HepG2 (cell line): ENCODE data around the gene CTBP1. TPM values are rescaled to one million over a fixed set of nuclear protein-coding genes. Genes with fewer than 3 reads are reported as not detected.
A peak's percentile ranks its signal among the peaks of the same experiment; 100 is the strongest.

Experiments
- CREM ChIP-seq, 2 experiments: sonication (generic) in 1 of 2; formaldehyde crosslinking in 1 of 2; IDR thresholded peaks; 2 replicates each; pipeline versions ENCODE4 v1.4.0 to v1.6.1; 2016 to 2020; ENCODE audit warnings: antibody characterized with exemption in 1 of 2, mild to moderate bottlenecking in 1 of 2, missing genetic modification reagents in 1 of 2
- ELF4 ChIP-seq: sonication (generic); formaldehyde crosslinking; IDR thresholded peaks from 2 replicates; pipeline ENCODE4 v1.5.0; 2020; ENCODE audit warnings: missing genetic modification reagents, mild to moderate bottlenecking, moderate library complexity, borderline replicate concordance
- EP300 ChIP-seq, 3 experiments: sonication (generic) in 1 of 3; formaldehyde crosslinking in 1 of 3; IDR thresholded peaks; 2 replicates each; pipeline versions ENCODE4 v1.5.1 to v1.6.1; 2011 to 2020; ENCODE audit warnings: low read depth in 2 of 3, low read length in 2 of 3, borderline replicate concordance in 1 of 3, improper control_type of control experiment in 1 of 3, mild to moderate bottlenecking in 1 of 3, missing genetic modification reagents in 1 of 3, moderate library complexity in 1 of 3
- HDAC1 ChIP-seq: sonication (generic); formaldehyde crosslinking; IDR thresholded peaks from 2 replicates; pipeline ENCODE4 v1.5.1; 2020; ENCODE audit warnings: mild to moderate bottlenecking, missing genetic modification reagents
- NCOA1 ChIP-seq: sonication (generic); formaldehyde crosslinking; IDR thresholded peaks from 2 replicates; pipeline ENCODE4 v1.9.0; 2021; ENCODE audit warnings: missing genetic modification reagents
- PCBP2 ChIP-seq: fragments of 200-400 bp; formaldehyde crosslinking; optimal IDR thresholded peaks from 2 replicates; pipeline ENCODE3; 2018; ENCODE audit warnings: low read length, low read depth; ENCODE audit not compliant: poor library complexity, severe bottlenecking
- PRDM15 ChIP-seq: sonication (generic); formaldehyde crosslinking; IDR thresholded peaks from 2 replicates; pipeline ENCODE4 v1.4.0; 2020; ENCODE audit warnings: missing genetic modification reagents
- SAP130 ChIP-seq: IDR thresholded peaks from 2 replicates; pipeline ENCODE4 v1.6.1; 2016; ENCODE audit warnings: low read depth
- THAP11 ChIP-seq: IDR thresholded peaks from 2 replicates; pipeline ENCODE4 v1.6.1; 2016; ENCODE audit warnings: missing biosample characterization, missing genetic modification reagents
- ZBTB7B ChIP-seq: sonication (generic); formaldehyde crosslinking; IDR thresholded peaks from 2 replicates; pipeline ENCODE4 v1.4.0; 2020; ENCODE audit warnings: missing genetic modification reagents
- ZNF501 ChIP-seq: sonication (generic); formaldehyde crosslinking; IDR thresholded peaks from 2 replicates; pipeline ENCODE4 v1.5.1; 2020; ENCODE audit warnings: mild to moderate bottlenecking, moderate library complexity, missing genetic modification reagents
- polyA plus RNA-seq, 8 experiments: library from polyadenylated mRNA; depleted of rRNA in 3 of 8; stranded (reverse) in 7 of 8; unstranded in 1 of 8; fragments of >200 nt; fragmentation: Illumina TruSeq in 4 of 8; extraction: Trizol in 4 of 8; gene quantifications; 2 replicates each; pipeline versions ENCODE4 v1.2.1 to v1.2.3, GENCODE V29; 2011 to 2016; ENCODE audit warnings: low read depth in 4 of 8, missing spikeins in 1 of 8, mixed read lengths in 1 of 8; ENCODE audit not compliant: insufficient read depth in 1 of 8
- total RNA-seq, 5 experiments: library from RNA; depleted of rRNA; stranded (reverse); fragments of >200 nt; fragmentation: Illumina TruSeq; extraction: Trizol; gene quantifications; 2 replicates each; pipeline ENCODE4 v1.2.3, GENCODE V29; 2016; ENCODE audit warnings: low read depth in 1 of 5
- TF ChIP-seq, protein P1 (sequence below): sonication (generic); formaldehyde crosslinking; IDR thresholded peaks from 2 replicates; pipeline ENCODE4 v1.4.0; 2020; ENCODE audit warnings: missing genetic modification reagents, mild to moderate bottlenecking, borderline replicate concordance
- TF ChIP-seq, protein P2 (sequence below): sonication (generic); formaldehyde crosslinking; IDR thresholded peaks from 2 replicates; pipeline ENCODE4 v1.8.0; 2022; ENCODE audit warnings: mild to moderate bottlenecking, missing genetic modification reagents, moderate library complexity

Gene CTBP1
- total and polyA plus RNA-seq, 2 of the 13 experiments (the other 11 are each of a cell fraction or from before 2014, with no cell fraction given): 78.5 to 112 TPM

DNA sequence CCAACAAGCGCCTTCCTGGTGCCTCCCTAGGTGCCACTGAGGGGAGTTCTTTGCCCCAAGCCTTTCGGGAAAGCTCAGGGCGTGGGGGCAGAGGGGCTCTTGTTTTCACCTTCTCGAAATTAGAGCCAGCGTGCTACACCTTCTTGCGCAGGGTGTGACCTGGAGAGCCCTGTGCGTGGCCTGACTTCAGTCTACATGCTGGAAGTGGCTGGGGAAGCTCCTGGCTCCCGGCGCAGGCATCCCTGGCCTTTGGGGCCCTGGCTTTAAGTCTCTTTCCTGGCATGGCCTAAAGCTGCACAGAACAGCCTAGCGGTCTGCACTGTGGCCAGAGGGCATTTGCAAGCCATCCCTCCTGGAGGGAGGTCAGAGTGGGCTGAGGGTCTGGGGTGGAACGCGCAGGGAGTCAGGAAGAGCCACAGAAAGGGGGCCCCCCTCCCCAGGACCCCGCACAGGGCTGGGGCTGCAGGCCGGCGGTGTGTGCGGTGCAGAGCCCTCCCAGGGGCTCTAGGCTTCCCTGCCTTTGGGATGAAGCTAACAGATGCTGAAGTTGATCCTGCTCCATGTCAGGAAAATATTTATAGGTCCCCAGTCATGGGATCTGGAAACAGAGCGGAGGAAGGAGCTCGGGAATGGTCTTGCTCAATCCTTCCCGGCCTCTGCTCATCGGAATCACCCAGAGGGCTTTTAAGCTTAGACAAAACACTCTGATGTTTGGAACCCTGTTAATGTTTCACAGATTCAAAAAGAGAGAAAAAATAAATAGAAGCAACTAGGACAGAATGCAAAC is 75.8 kb downstream of the CTBP1 start (continued):
- TF ChIP-seq PCBP2: peak; percentile 13
- TF ChIP-seq, protein P1, sequence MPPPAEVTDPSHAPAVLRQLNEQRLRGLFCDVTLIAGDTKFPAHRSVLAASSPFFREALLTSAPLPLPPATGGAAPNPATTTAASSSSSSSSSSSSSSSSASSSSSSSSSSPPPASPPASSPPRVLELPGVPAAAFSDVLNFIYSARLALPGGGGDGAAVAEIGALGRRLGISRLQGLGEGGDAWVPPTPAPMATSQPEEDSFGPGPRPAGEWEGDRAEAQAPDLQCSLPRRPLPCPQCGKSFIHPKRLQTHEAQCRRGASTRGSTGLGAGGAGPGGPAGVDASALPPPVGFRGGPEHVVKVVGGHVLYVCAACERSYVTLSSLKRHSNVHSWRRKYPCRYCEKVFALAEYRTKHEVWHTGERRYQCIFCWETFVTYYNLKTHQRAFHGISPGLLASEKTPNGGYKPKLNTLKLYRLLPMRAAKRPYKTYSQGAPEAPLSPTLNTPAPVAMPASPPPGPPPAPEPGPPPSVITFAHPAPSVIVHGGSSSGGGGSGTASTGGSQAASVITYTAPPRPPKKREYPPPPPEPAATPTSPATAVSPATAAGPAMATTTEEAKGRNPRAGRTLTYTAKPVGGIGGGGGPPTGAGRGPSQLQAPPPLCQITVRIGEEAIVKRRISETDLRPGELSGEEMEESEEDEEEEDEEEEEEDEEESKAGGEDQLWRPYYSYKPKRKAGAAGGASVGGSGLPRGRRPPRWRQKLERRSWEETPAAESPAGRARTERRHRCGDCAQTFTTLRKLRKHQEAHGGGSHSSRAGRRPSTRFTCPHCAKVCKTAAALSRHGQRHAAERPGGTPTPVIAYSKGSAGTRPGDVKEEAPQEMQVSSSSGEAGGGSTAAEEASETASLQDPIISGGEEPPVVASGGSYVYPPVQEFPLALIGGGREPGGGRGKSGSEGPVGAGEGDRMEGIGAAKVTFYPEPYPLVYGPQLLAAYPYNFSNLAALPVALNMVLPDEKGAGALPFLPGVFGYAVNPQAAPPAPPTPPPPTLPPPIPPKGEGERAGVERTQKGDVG (CRISPR knock-in tag): no peak
- peak; percentile 30; the same call in 1 of the 2 replicates for TF ChIP-seq ZBTB7B (CRISPR knock-in tag)
- TF ChIP-seq, protein P2, sequence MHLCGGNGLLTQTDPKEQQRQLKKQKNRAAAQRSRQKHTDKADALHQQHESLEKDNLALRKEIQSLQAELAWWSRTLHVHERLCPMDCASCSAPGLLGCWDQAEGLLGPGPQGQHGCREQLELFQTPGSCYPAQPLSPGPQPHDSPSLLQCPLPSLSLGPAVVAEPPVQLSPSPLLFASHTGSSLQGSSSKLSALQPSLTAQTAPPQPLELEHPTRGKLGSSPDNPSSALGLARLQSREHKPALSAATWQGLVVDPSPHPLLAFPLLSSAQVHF (CRISPR knock-in tag): no peak
- peak; percentile 45; the same call in 1 of the 2 replicates for TF ChIP-seq ZNF501 (CRISPR knock-in tag)
- TF ChIP-seq ELF4 (CRISPR knock-in tag): no peak
- peak; percentile 68 for TF ChIP-seq SAP130
- 0 out of 2 replicates have a peak, but pooled peaks have one; percentile 6 for TF ChIP-seq HDAC1 (CRISPR knock-in tag)
- TF ChIP-seq PRDM15 (CRISPR knock-in tag): no peak
- TF ChIP-seq THAP11: peak; percentile 11; the same call in 1 of the 2 replicates
- 0 out of 2 replicates have a peak, but pooled peaks have one; percentile 39 for TF ChIP-seq CREM (IDR thresholded peaks at IDR 0.05)
- no peak for TF ChIP-seq CREM (CRISPR knock-in tag; IDR thresholded peaks at IDR 0.05)
- peak in 1 of 2 experiments; percentile 47; a peak in 1 of 4 replicates for TF ChIP-seq EP300 (IDR thresholded peaks at IDR 0.05; ENCODE audit: low read depth in 2 of 2, low read length in 2 of 2)
- TF ChIP-seq EP300 (CRISPR knock-in tag; IDR thresholded peaks at IDR 0.05; ENCODE audit: borderline replicate concordance): no peak
- TF ChIP-seq NCOA1 (CRISPR knock-in tag): no peak
